Neural progenitor cell (in vitro differentiated cells): ENCODE data around the gene LIMS2.

Experiments used
- CTCF ChIP-seq: fragments of 200-600 bp; sonication (generic); IDR thresholded peaks from 2 replicates; pipeline ENCODE4 v1.5.1; 2017; ENCODE audit warnings: antibody characterized with exemption, mild to moderate bottlenecking
- EZH2 ChIP-seq: fragments of 200-600 bp; sonication (generic); IDR thresholded peaks from 2 replicates; pipeline ENCODE4 v1.6.1; 2017; ENCODE audit warnings: antibody characterized with exemption, mild to moderate bottlenecking, moderate library complexity
- EZH2phosphoT487 ChIP-seq: fragments of 200-600 bp; sonication (generic); IDR thresholded peaks from 2 replicates; pipeline ENCODE4 v1.6.1; 2017; ENCODE audit warnings: antibody characterized with exemption

DNA sequence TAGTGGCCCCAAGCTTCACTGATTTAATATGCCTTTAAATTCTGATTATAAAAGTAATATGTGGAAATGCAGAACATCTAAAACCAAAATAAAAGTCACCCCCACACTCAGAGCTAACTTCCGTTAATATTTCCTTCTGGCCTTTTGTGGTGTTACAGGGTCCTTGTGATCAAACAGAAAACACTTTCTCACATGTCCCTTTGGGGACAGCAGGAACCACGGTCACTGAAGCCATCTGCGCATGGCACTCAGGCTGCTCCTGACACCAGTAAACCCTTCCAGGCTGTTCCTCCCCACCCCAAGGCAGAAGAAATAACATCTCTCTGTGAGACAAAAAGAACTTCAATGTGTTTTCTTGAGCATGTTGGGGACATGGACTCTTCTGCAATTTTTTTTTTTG, 54.5 kb downstream of the LIMS2 start:
- TF ChIP-seq EZH2phosphoT487 (no peak), CTCF (no peak), EZH2 (no peak)
